Sigmoid colon (tissue), 7 donors: Measurements from ENCODE around the gene SLC16A6. TPM values are rescaled to one million over a fixed set of nuclear protein-coding genes. Genes with fewer than 3 reads are reported as not detected.

Experiments used
- DNase-seq: peaks from one replicate; pipeline ENCODE4 v3.0.0-alpha.2; 2019
- H3K27ac ChIP-seq, 4 donors: fragments of 200-600 bp; sonication (generic); one replicate each; pipeline ENCODE4 v1.5.1; 2016 to 2019; ENCODE audit warnings: mild to moderate bottlenecking in 1 of 4
- H3K27me3 ChIP-seq, 3 donors: fragments of 200-600 bp; sonication (generic); one replicate each; pipeline ENCODE4 v1.5.1; 2019; ENCODE audit warnings: mild to moderate bottlenecking in 1 of 3
- H3K36me3 ChIP-seq, 4 donors: fragments of 200-600 bp; sonication (generic); one replicate each; pipeline ENCODE4 v1.5.1; 2016 to 2019
- H3K4me1 ChIP-seq, 4 donors: fragments of 200-600 bp; sonication (generic); one replicate each; pipeline ENCODE4 v1.5.1; 2017 to 2019
- H3K4me3 ChIP-seq, 4 donors: fragments of 200-600 bp; sonication (generic); one replicate each; pipeline ENCODE4 v1.5.1; 2017 to 2019; ENCODE audit warnings: mild to moderate bottlenecking in 2 of 4, moderate library complexity in 1 of 4
- H3K9me3 ChIP-seq, 4 donors: fragments of 200-600 bp in 3 of 4; sonication (generic) in 3 of 4; one replicate each; pipeline versions ENCODE4 v1.5.1 to v1.6.1; 2013 to 2019
- CTCF ChIP-seq, 4 experiments: fragments of 450-650 bp in 3 of 4; fragments of 200-600 bp in 1 of 4; IDR thresholded peaks; one replicate each; pipeline ENCODE4 v1.5.1; 2016 to 2019; ENCODE audit warnings: antibody characterized with exemption in 4 of 4, mild to moderate bottlenecking in 3 of 4, moderate library complexity in 2 of 4
- EP300 ChIP-seq, 4 donors: sonication (generic); formaldehyde crosslinking; IDR thresholded peaks; one replicate each; pipeline ENCODE4 v1.6.1; 2017; ENCODE audit warnings: antibody characterized with exemption in 4 of 4
- POLR2A ChIP-seq, 2 donors: fragments of 450-650 bp; IDR thresholded peaks; one replicate each; pipeline ENCODE4 v1.6.1; 2016; ENCODE audit warnings: antibody characterized with exemption in 2 of 2, mild to moderate bottlenecking in 2 of 2, moderate library complexity in 2 of 2
- POLR2AphosphoS5 ChIP-seq, 4 donors: sonication (generic); formaldehyde crosslinking; IDR thresholded peaks; one replicate each; pipeline ENCODE4 v1.6.1; 2017; ENCODE audit warnings: antibody characterized with exemption in 4 of 4
- WGBS, 2 donors: extraction: QIAGEN DNeasy Blood & Tissue Kit; methylation state at CpG; one replicate each; pipeline ENCODE4 v1.1.7; 2013; 5-methylcytosine and 5-hydroxymethylcytosine counted together
- intact Hi-C: fragments of 100-400 bp; cut with DNase I; formaldehyde crosslinking; loops from one replicate; pipeline ENCODE4 v1.15.1; 2023
- polyA plus RNA-seq, 3 donors: library from polyadenylated mRNA; stranded (reverse); fragments of 200-250 nt; gene quantifications; one replicate each; pipeline ENCODE4 v1.2.3, GENCODE V29; 2013
- total RNA-seq, 4 donors: library from RNA; depleted of rRNA; stranded (reverse); fragments of >200 nt; gene quantifications; one replicate each; pipeline ENCODE4 v1.1.0, GENCODE V29; 2016
- donor health status: healthy with polysubstance abuse.
- donor health status: Bipolar disorder and iron deficiency.
- donor health status: healthy.

The SLC16A6 gene
- total and polyA plus RNA-seq, 7 donors = 0.14 to 2.1 (median 0.67) TPM; not detected in 4

DNA sequence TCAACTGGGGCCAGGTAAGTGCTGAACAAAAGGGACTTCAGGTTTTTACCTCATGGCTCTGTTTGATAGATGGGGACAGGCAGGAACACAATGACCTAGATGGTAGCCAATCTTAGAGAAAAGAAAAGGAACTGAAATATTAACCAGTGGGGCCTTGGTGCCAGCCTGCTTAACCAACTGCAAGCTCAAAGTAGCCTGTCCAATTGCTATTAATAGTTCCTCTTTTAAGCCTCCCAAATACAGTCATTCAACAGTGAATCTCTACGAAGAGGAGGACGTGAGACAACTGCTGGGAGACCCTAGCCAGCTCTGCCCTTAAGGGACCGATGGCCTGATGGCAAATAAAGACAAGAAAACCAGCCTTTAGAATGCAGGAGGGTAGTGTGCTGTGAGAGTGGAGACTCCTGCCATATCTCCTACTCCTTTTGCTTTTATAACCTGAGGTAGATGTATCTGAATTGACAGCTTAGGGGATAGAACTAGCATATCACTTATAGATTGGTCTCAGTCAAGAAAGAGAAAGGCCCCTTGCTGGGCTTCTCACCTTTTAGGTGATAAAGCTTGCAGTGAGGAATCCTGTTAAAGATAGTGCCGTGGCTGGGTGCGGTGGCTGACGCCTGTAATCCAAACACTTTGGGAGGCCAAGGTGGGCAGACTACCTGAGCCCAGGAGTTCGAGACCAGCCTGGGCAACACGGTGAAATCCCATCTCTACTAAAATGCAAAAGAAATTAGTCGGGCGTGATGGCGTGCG lies 28.7 kb upstream of the SLC16A6 start:
- Histone ChIP-seq H3K4me1 (no peaks in the 10 kb centered on the region), H3K27me3 (no peaks in the 10 kb centered on the region), H3K27ac (no peak overlapping the region), H3K9me3 (no peaks in the 10 kb centered on the region), H3K4me3 (no peak overlapping the region), H3K36me3 (no peaks in the 10 kb centered on the region)
- DNase-seq = no peak
- TF ChIP-seq EP300 (IDR thresholded peaks at IDR 0.05) (no peak), POLR2A (IDR thresholded peaks at IDR 0.05) (no peak), POLR2AphosphoS5 (IDR thresholded peaks at IDR 0.05) (no peak), CTCF (IDR thresholded peaks at IDR 0.05) (no peak)
- 88 to 92% methylated on average over 12 of the region's 12 CpGs for WGBS, 2 donors
- intact Hi-C loops = no loop called here

DNA sequence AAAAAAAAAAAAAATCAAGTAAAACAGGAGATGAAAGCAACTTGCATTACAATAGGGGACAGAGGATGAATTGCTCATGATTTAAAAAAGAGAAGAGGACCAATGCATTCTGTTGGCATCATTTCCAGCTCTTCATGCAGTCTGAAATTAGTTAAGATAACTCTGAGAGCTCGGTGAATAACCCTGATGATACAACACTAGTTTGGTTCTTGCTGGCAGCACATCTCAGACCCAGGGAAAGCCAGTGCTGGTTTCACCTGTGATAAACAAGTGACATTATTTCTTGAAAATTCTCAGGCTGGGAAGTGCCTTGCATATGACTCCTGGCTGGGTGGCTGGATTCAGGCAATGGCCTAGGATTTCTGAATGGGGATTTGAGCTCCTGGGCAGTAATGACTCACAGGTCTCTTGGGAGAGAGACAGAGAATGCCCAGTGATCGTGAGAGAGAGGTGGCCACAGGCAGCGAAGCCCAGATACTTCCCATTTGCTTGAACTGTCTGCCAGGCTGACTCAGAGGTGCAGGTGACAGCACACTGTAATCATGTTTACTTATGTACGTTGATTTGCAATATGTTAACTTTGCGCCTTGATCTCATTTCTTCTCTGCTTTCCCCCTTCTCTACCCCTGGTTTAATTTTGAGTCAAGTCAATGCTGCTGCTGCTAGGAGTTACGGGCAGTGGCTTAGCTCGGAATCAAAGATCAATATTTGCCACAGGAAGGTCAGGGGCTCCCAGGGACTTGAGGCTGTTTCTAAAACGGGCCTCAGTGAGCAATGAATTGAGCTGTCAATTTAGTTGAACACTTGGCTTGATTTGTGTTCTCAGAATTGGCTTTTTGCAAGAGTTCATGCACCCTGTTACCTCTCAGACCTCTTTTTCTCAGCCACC lies 27.4 kb upstream of the SLC16A6 start:
- H3K36me3 ChIP-seq = no peaks in the 10 kb centered on the region
- no peak overlapping the region for H3K27ac ChIP-seq
- no peak for TF ChIP-seq POLR2AphosphoS5 (IDR thresholded peaks at IDR 0.05)
- no peak for TF ChIP-seq CTCF (IDR thresholded peaks at IDR 0.05)
- no peak for TF ChIP-seq EP300 (IDR thresholded peaks at IDR 0.05)
- no peak for TF ChIP-seq POLR2A (IDR thresholded peaks at IDR 0.05)
- intact Hi-C loops = no loop called here
- no peaks in the 10 kb centered on the region for H3K27me3 ChIP-seq
- no peaks in the 10 kb centered on the region for H3K4me1 ChIP-seq
- WGBS, 2 donors = 78 to 79% methylated on average over 8 of the region's 8 CpGs
- H3K9me3 ChIP-seq = no peaks in the 10 kb centered on the region
- H3K4me3 ChIP-seq = no peak overlapping the region
- DNase-seq = no peak

- no peaks in the 10 kb centered on the region for H3K36me3 ChIP-seq
- intact Hi-C loops = no loop called here
- no peak for DNase-seq
- H3K9me3 ChIP-seq = no peaks in the 10 kb centered on the region
- WGBS, 2 donors = 91% methylated on average over 6 of the region's 6 CpGs
- H3K4me1 ChIP-seq = no peaks in the 10 kb centered on the region
- no peaks in the 10 kb centered on the region for H3K27me3 ChIP-seq
- TF ChIP-seq POLR2AphosphoS5 (IDR thresholded peaks at IDR 0.05) = no peak
- TF ChIP-seq EP300 (IDR thresholded peaks at IDR 0.05) = no peak
- TF ChIP-seq CTCF (IDR thresholded peaks at IDR 0.05) = no peak
- TF ChIP-seq POLR2A (IDR thresholded peaks at IDR 0.05) = no peak
- H3K27ac ChIP-seq = no peak overlapping the region
- no peak overlapping the region for H3K4me3 ChIP-seq
Observed at GRCh38 chr17:68317458-68317857, 26.5 kb upstream of the SLC16A6 start.

DNA sequence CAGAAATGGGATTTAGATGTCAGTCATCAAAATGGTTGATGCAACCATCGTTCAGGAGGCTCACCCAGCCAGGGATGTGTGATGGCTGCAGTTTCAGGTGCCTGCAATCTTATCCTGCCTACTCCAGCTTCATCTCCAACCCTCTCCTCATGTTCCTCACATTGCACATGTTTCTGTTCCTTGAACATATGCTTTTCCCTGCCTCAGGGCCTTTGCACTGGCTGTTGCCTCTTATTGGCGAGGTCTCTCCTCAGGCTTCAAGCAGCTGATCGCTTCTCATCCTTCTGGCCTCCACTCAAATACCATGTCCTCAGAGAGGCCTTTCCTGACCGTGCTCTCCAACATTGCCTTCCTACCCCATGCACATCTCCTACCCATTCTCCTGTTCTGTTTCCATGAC lies 25.0 kb upstream of the SLC16A6 start:
- Histone ChIP-seq H3K27ac (no peak overlapping the region), H3K27me3 (no peaks in the 10 kb centered on the region), H3K36me3 (no peaks in the 10 kb centered on the region), H3K4me1 (no peaks in the 10 kb centered on the region), H3K9me3 (no peaks in the 10 kb centered on the region), H3K4me3 (no peak overlapping the region)
- TF ChIP-seq POLR2A (IDR thresholded peaks at IDR 0.05) (no peak), CTCF (IDR thresholded peaks at IDR 0.05) (no peak), EP300 (IDR thresholded peaks at IDR 0.05) (no peak), POLR2AphosphoS5 (IDR thresholded peaks at IDR 0.05) (no peak)
- no peak for DNase-seq
- 96 to 97% methylated on average over 4 of the region's 4 CpGs for WGBS, 2 donors
- intact Hi-C loops = no loop called here
